CD4-positive, alpha-beta T cell treated with Interleukin-17A for 4 hours (primary cell): ENCODE data around the gene TRIM29.

ENCODE experiments used
- DNase-seq: peaks from one replicate; pipeline ENCODE4 v3.0.0-alpha.2; 2020; ENCODE audit warnings: mixed read lengths

Gene TRIM29

GRCh38 chr11:120091121-120091520 lies 46.8 kb downstream of the TRIM29 start:
- no peak for DNase-seq

- DNase-seq: no peak
Observed at GRCh38 chr11:120090411-120090810, 47.5 kb downstream of the TRIM29 start.

GRCh38 chr11:120089036-120090001 lies 48.6 kb downstream of the TRIM29 start:
- no peak for DNase-seq

GRCh38 chr11:120088056-120088455 lies 49.9 kb downstream of the TRIM29 start:
- DNase-seq: no peak

- DNase-seq: no peak
Observed at GRCh38 chr11:120086651-120087050, 51.3 kb downstream of the TRIM29 start.

GRCh38 chr11:120079750-120080610 lies 57.9 kb downstream of the TRIM29 start:
- DNase-seq: peak; percentile 23

GRCh38 chr11:120078397-120078796 lies 59.5 kb downstream of the TRIM29 start:
- no peak for DNase-seq

GRCh38 chr11:120074076-120074475 lies 63.8 kb downstream of the TRIM29 start:
- no peak for DNase-seq

- no peak for DNase-seq
Observed at GRCh38 chr11:120073196-120073595, 64.7 kb downstream of the TRIM29 start.

GRCh38 chr11:120068114-120068573 lies 69.8 kb downstream of the TRIM29 start:
- DNase-seq: no peak

- no peak for DNase-seq
Observed at GRCh38 chr11:120067438-120068113, 70.3 kb downstream of the TRIM29 start.

- DNase-seq: no peak
Observed at GRCh38 chr11:120066738-120067437, 71.0 kb downstream of the TRIM29 start.

GRCh38 chr11:120065876-120066275 lies 72.0 kb downstream of the TRIM29 start:
- no peak for DNase-seq

GRCh38 chr11:120065176-120065575 lies 72.7 kb downstream of the TRIM29 start:
- no peak for DNase-seq

- DNase-seq: no peak
Observed at GRCh38 chr11:120064341-120064740, 73.6 kb downstream of the TRIM29 start.

- DNase-seq: no peak
Observed at GRCh38 chr11:120063686-120064340, 74.1 kb downstream of the TRIM29 start.

GRCh38 chr11:120062561-120062930 lies 75.4 kb downstream of the TRIM29 start:
- no peak for DNase-seq

GRCh38 chr11:120061761-120062560 lies 76.0 kb downstream of the TRIM29 start:
- no peak for DNase-seq
